DND-41 (cell line): ENCODE results near the gene GARIN5B.
"Not testable (repeated sequence)": the region's sequence is repeated elsewhere in the genome, so short reads cannot be mapped to it uniquely, and the experiment has no call there.

Source experiments
- ATAC-seq: fragments of 200-7000 bp; cut with Tn5 transposase; 3 replicates; pipeline ENCODE4 v1.9.1; 2021; ENCODE audit warnings: low read depth; ENCODE audit not compliant: insufficient read depth
- DNase-seq: peaks from one replicate; pipeline ENCODE4 v3.0.0-alpha.2; 2020
- H2AFZ ChIP-seq: 2 replicates; pipeline ENCODE4 v1.6.0; 2012; ENCODE audit warnings: low read depth, low read length
- H3K27ac ChIP-seq: 2 replicates; pipeline ENCODE4 v1.5.1; 2012; ENCODE audit warnings: low read length, inconsistent platforms
- H3K27me3 ChIP-seq: fragments of 200-600 bp; sonication (generic); 2 replicates; pipeline ENCODE4 v1.6.0; 2012; ENCODE audit warnings: low read length, mild to moderate bottlenecking, inconsistent platforms; ENCODE audit not compliant: insufficient read depth, poor library complexity
- H3K36me3 ChIP-seq: 2 replicates; pipeline ENCODE4 v1.5.1; 2012; ENCODE audit warnings: low read length, inconsistent platforms; ENCODE audit not compliant: insufficient read depth
- H3K4me1 ChIP-seq: 2 replicates; pipeline ENCODE4 v1.5.1; 2012; ENCODE audit warnings: mild to moderate bottlenecking, low read length; ENCODE audit not compliant: insufficient read depth
- H3K4me2 ChIP-seq: 2 replicates; pipeline ENCODE4 v1.6.0; 2012; ENCODE audit warnings: mild to moderate bottlenecking, moderate library complexity, low read length, inconsistent platforms; ENCODE audit not compliant: insufficient read depth
- H3K4me3 ChIP-seq, 2 experiments: fragments of 200-600 bp in 1 of 2; shearing (Covaris generic) in 1 of 2; 2 replicates each; pipeline ENCODE4 v1.5.1; 2012 to 2016; ENCODE audit warnings: inconsistent platforms in 2 of 2, low read length in 2 of 2, mild to moderate bottlenecking in 2 of 2, low read depth in 1 of 2, moderate library complexity in 1 of 2
- H3K79me2 ChIP-seq: 2 replicates; pipeline ENCODE4 v1.6.0; 2012; ENCODE audit warnings: low read length, inconsistent platforms; ENCODE audit not compliant: insufficient read depth
- H3K9ac ChIP-seq: 2 replicates; pipeline ENCODE4 v1.6.0; 2012; ENCODE audit warnings: low read depth, mild to moderate bottlenecking, inconsistent platforms, low read length, moderate library complexity
- H3K9me3 ChIP-seq: 2 replicates; pipeline ENCODE4 v1.5.1; 2012; ENCODE audit warnings: low read length, moderate library complexity, mild to moderate bottlenecking, inconsistent platforms; ENCODE audit not compliant: insufficient read depth, severe bottlenecking
- H4K20me1 ChIP-seq: 2 replicates; pipeline ENCODE4 v1.6.0; 2012; ENCODE audit warnings: low read length; ENCODE audit not compliant: insufficient read depth
- CTCF ChIP-seq: IDR thresholded peaks from 2 replicates; pipeline ENCODE4 v1.5.1; 2012; ENCODE audit warnings: borderline replicate concordance, low read length, moderate library complexity, mild to moderate bottlenecking; ENCODE audit not compliant: poor library complexity, severe bottlenecking; ENCODE audit errors: extremely low read depth
- EZH2 ChIP-seq: IDR thresholded peaks from 3 replicates; pipeline ENCODE4 v1.6.1; 2012; ENCODE audit warnings: borderline replicate concordance, low read depth, mild to moderate bottlenecking, moderate library complexity, low read length, inconsistent platforms; ENCODE audit not compliant: severe bottlenecking

GARIN5B gene

GRCh38 chr19:55405638-55406037 lies 42.6 kb upstream of the GARIN5B start:
- no peak for DNase-seq
- Histone ChIP-seq H3K9ac (peak overlapping the region; percentile 97), H3K79me2 (peaks cover 56% of the 10 kb centered on the region), H3K27me3 (no peaks in the 10 kb centered on the region), H3K4me1 (peaks cover 46% of the 10 kb centered on the region), H3K9me3 (peaks cover 15% of the 10 kb centered on the region), H3K4me2 (peak overlapping the region; percentile 92), H3K27ac (peak overlapping the region; percentile 86), H3K36me3 (peaks cover 62% of the 10 kb centered on the region), H4K20me1 (peaks cover 56% of the 10 kb centered on the region), H3K4me3 (peak overlapping the region; percentile 89 to 90; a peak in 3 of 4 replicates), H2AFZ (no peak overlapping the region)
- no peak for TF ChIP-seq EZH2
- no peak for TF ChIP-seq CTCF
- ATAC-seq: no peak

- no peak overlapping the region for H3K4me3 ChIP-seq
- H3K9ac ChIP-seq: 0 out of 2 replicates have a peak overlapping the region, but pooled peaks have one; percentile 6
- H4K20me1 ChIP-seq: peaks cover 59% of the 10 kb centered on the region
- no peak overlapping the region for H2AFZ ChIP-seq
- H3K27ac ChIP-seq: no peak overlapping the region
- no peaks in the 10 kb centered on the region for H3K27me3 ChIP-seq
- ATAC-seq (no peak), DNase-seq (no peak)
- H3K4me1 ChIP-seq: peaks cover 40% of the 10 kb centered on the region
- H3K4me2 ChIP-seq: peak overlapping the region; percentile 32; the same call in 1 of the 2 replicates
- H3K9me3 ChIP-seq: no peaks in the 10 kb centered on the region
- no peak for TF ChIP-seq CTCF
- no peak for TF ChIP-seq EZH2
- peaks cover 66% of the 10 kb centered on the region for H3K36me3 ChIP-seq
- H3K79me2 ChIP-seq: peaks cover 56% of the 10 kb centered on the region
These were observed 39.4 kb upstream of the GARIN5B start for GRCh38 chr19:55402509-55402908.

GRCh38 chr19:55401390-55401789 lies 38.3 kb upstream of the GARIN5B start:
- not testable (repeated sequence) for H3K4me3 ChIP-seq, H3K4me2 ChIP-seq, H3K9me3 ChIP-seq, DNase-seq, H2AFZ ChIP-seq, H3K27ac ChIP-seq, H3K27me3 ChIP-seq, ATAC-seq, H3K9ac ChIP-seq
- H3K4me1 ChIP-seq: peaks cover 34% of the 10 kb centered on the region
- peaks cover 51% of the 10 kb centered on the region for H4K20me1 ChIP-seq
- H3K36me3 ChIP-seq: peaks cover 57% of the 10 kb centered on the region
- peaks cover 45% of the 10 kb centered on the region for H3K79me2 ChIP-seq

GRCh38 chr19:55400281-55401087 lies 37.4 kb upstream of the GARIN5B start:
- Histone ChIP-seq H3K4me1 (peaks cover 25% of the 10 kb centered on the region), H2AFZ (no peak overlapping the region), H3K27ac (no peak overlapping the region), H3K4me2 (no peak overlapping the region), H3K4me3 (no peak overlapping the region; a peak in 1 of 4 replicates), H3K27me3 (no peaks in the 10 kb centered on the region), H3K79me2 (peaks cover 36% of the 10 kb centered on the region), H3K9me3 (no peaks in the 10 kb centered on the region), H4K20me1 (peaks cover 42% of the 10 kb centered on the region), H3K36me3 (peaks cover 47% of the 10 kb centered on the region), H3K9ac (no peak overlapping the region)
- TF ChIP-seq CTCF (no peak), EZH2 (no peak)
- ATAC-seq: peak; percentile 15; the same call in 1 of the 3 replicates
- DNase-seq: no peak
